GM12878 (cell line): ENCODE results near the gene MYH10. TPM values are rescaled to one million over a fixed set of nuclear protein-coding genes. Genes with fewer than 3 reads are reported as not detected.

Experiments
- CEBPZ ChIP-seq: fragments of 150-350 bp; IDR thresholded peaks from 2 replicates; pipeline ENCODE4 v1.6.1; 2016; ENCODE audit warnings: low read depth, low read length
- EP300 ChIP-seq, 2 experiments: fragments of 150-350 bp in 1 of 2; IDR thresholded peaks; 2 replicates each; pipeline ENCODE4 v1.6.1; 2011 to 2012; ENCODE audit warnings: low read depth in 2 of 2, low read length in 2 of 2, borderline replicate concordance in 1 of 2, improper control_type of control experiment in 1 of 2, inconsistent platforms in 1 of 2; ENCODE audit not compliant: control insufficient read depth in 1 of 2
- FOS ChIP-seq: IDR thresholded peaks from 3 replicates; pipeline ENCODE4 v1.6.1; 2011; ENCODE audit warnings: borderline replicate concordance; ENCODE audit not compliant: insufficient read length; ENCODE audit errors: extremely low read depth
- FOXK2 ChIP-seq: fragments of 450-650 bp; IDR thresholded peaks from 2 replicates; pipeline ENCODE4 v1.6.1; 2017; ENCODE audit warnings: mild to moderate bottlenecking, moderate library complexity
- GABPA ChIP-seq: IDR thresholded peaks from 2 replicates; pipeline ENCODE4 v1.6.1; 2014; ENCODE audit warnings: antibody characterized with exemption, low read depth, mild to moderate bottlenecking, inconsistent platforms
- MLLT1 ChIP-seq: fragments of 450-650 bp; IDR thresholded peaks from 2 replicates; pipeline ENCODE4 v1.6.1; 2016; ENCODE audit warnings: mild to moderate bottlenecking
- polyA plus RNA-seq, 11 experiments: library from polyadenylated mRNA; depleted of rRNA in 4 of 11; unstranded in 6 of 11; stranded (reverse) in 5 of 11; fragments of >200 nt; fragmentation: Nextera tagmentation in 4 of 11; fragmentation: Illumina TruSeq in 1 of 11; extraction: Ambion mirVana in 4 of 11; extraction: Trizol in 1 of 11; gene quantifications; 1 replicate in 1 of 11; 2 replicates in 10 of 11; pipeline versions ENCODE4 v1.2.1 to v1.2.3, GENCODE V29; 2011 to 2016; ENCODE audit warnings: inconsistent platforms in 2 of 11, missing spikeins in 2 of 11, low read depth in 1 of 11
- total RNA-seq, 4 experiments: library from RNA; depleted of rRNA in 3 of 4; stranded (reverse); fragments of >200 nt in 3 of 4; fragmentation: Illumina TruSeq in 1 of 4; extraction: Trizol in 1 of 4; gene quantifications; 2 replicates each; pipeline versions ENCODE4 v1.2.1 to v1.2.3, GENCODE V29; 2013 to 2021
- TF ChIP-seq, protein P1 (sequence below): IDR thresholded peaks from 2 replicates; pipeline ENCODE4 v1.6.1; 2011; ENCODE audit warnings: low read depth, low read length, improper control_type of control experiment, borderline replicate concordance

The MYH10 gene
- total and polyA plus RNA-seq, 10 of the 15 experiments (the other 5 are each of a cell fraction or from before 2014, with no cell fraction given): 0.33 to 7.1 (median 1.0) TPM

DNA sequence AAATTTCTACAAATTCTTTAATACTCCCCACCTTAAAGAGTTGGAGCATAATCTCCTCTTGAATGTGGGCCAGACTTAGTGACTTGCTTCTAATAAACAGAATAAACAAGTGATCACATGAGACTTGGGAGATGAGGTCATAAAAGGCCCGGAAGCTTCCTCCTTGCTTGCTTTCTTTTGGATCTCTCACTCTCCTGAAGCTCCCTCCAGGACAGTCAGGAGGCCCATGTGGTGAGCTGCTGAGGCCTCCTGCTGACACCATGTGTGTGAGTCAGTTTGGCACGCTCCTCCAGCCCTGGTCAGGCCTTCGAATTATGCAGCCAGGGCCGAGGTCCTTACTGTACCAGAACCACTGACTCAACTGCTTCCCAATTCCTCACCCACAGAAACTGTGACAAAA is 141.6 kb downstream of the MYH10 start (continued):
- no peak for TF ChIP-seq MLLT1
- no peak for TF ChIP-seq EP300 (IDR thresholded peaks at IDR 0.05; ENCODE audit: borderline replicate concordance in 1 of 2, control insufficient read depth in 1 of 2, low read depth in 2 of 2, low read length in 2 of 2)
- TF ChIP-seq, protein P1, sequence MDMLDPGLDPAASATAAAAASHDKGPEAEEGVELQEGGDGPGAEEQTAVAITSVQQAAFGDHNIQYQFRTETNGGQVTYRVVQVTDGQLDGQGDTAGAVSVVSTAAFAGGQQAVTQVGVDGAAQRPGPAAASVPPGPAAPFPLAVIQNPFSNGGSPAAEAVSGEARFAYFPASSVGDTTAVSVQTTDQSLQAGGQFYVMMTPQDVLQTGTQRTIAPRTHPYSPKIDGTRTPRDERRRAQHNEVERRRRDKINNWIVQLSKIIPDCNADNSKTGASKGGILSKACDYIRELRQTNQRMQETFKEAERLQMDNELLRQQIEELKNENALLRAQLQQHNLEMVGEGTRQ: no peak
- TF ChIP-seq GABPA: no peak
- no peak for TF ChIP-seq FOS
- TF ChIP-seq CEBPZ: no peak
- TF ChIP-seq FOXK2: no peak
